GM12878 (cell line): Measurements from ENCODE around the gene NRM. TPM values are rescaled to one million over a fixed set of nuclear protein-coding genes. Genes with fewer than 3 reads are reported as not detected.

ENCODE experiments used
- ATAC-seq: fragments of 200-7000 bp; cut with Tn5 transposase; 3 replicates; pipeline ENCODE4 v1.9.1; 2020; ENCODE audit warnings: mild to moderate bottlenecking, moderate library complexity
- BruUV-seq: library from RNA; stranded (reverse); fragments of 400-500 nt; replicated peaks from 2 replicates; lab custom pipeline; 2021; lab: Mats Ljungman, UMichigan
- CTCF ChIA-PET: fragments of 300-600 bp; sonication (Branson Sonifier 250); formaldehyde crosslinking; extraction: SDS; loops from one replicate; lab custom pipeline; 2021; ENCODE audit warnings: inconsistent platforms; lab: Yijun Ruan, JAX
- POLR2A ChIA-PET: fragments of 350-600 bp; formaldehyde crosslinking; extraction: SDS; loops from one replicate; lab custom pipeline; 2021; ENCODE audit warnings: inconsistent platforms; lab: Charles Lee
- RAD21 ChIA-PET: fragments of 300-600 bp; sonication (Branson Sonifier 250); formaldehyde crosslinking; loops from one replicate; lab custom pipeline; 2023; ENCODE audit warnings: antibody characterized with exemption; ENCODE audit not compliant: unreplicated experiment; lab: Charles Lee
- SMC1A ChIA-PET: fragments of 300-600 bp; sonication (Branson Sonifier 250); formaldehyde crosslinking; loops from one replicate; lab custom pipeline; 2023; ENCODE audit not compliant: unreplicated experiment, uncharacterized antibody; lab: Charles Lee
- DNase-seq: peaks from one replicate; pipeline ENCODE4 v3.0.0-alpha.2; 2011; ENCODE audit warnings: low read depth, low spot score
- FAIRE-seq: peaks from 3 replicates; lab custom pipeline; 2011; peaks lifted over from hg19 to GRCh38; lab: Jason Lieb, UNC
- H2AFZ ChIP-seq: 2 replicates; pipeline ENCODE4 v1.6.0; 2011; ENCODE audit warnings: low read depth, low read length, control low read depth; ENCODE audit not compliant: control insufficient read depth
- H3K27ac ChIP-seq: 2 replicates; pipeline ENCODE4 v1.5.1; 2011; ENCODE audit warnings: control low read depth; ENCODE audit not compliant: control insufficient read depth, insufficient read depth
- H3K27me3 ChIP-seq, 2 experiments: replicated peaks in 1 of 2; 2 replicates each; pipeline versions ENCODE4 v1.6.0 to v1.6.1; 2011; ENCODE audit warnings: low read length in 1 of 2; ENCODE audit not compliant: control insufficient read depth in 2 of 2, insufficient read depth in 2 of 2
- H3K36me3 ChIP-seq, 2 experiments: 2 replicates each; pipeline ENCODE4 v1.5.1; 2011; ENCODE audit warnings: low read length in 1 of 2; ENCODE audit not compliant: control insufficient read depth in 2 of 2, insufficient read depth in 2 of 2
- H3K4me1 ChIP-seq: 2 replicates; pipeline ENCODE4 v1.6.1; 2011; ENCODE audit warnings: mild to moderate bottlenecking, low read length, moderate library complexity, mixed read lengths; ENCODE audit not compliant: control insufficient read depth, insufficient read depth
- H3K4me2 ChIP-seq: 2 replicates; pipeline ENCODE4 v1.6.0; 2011; ENCODE audit warnings: control low read depth; ENCODE audit not compliant: control insufficient read depth, insufficient read depth
- H3K4me3 ChIP-seq: fragments of 200-600 bp; sonication (generic); 2 replicates; pipeline ENCODE4 v1.5.1; 2016
- H3K79me2 ChIP-seq: 2 replicates; pipeline ENCODE4 v1.6.0; 2011; ENCODE audit warnings: low read length; ENCODE audit not compliant: control insufficient read depth, insufficient read depth
- H3K9ac ChIP-seq: 2 replicates; pipeline ENCODE4 v1.8.0; 2011; ENCODE audit warnings: low read length, control low read depth, mixed read lengths; ENCODE audit not compliant: control insufficient read depth, insufficient read depth
- H3K9me3 ChIP-seq: replicated peaks from 3 replicates; pipeline ENCODE4 v1.5.1; 2011; ENCODE audit warnings: mild to moderate bottlenecking, low read length; ENCODE audit not compliant: control insufficient read depth, insufficient read depth
- H4K20me1 ChIP-seq: 2 replicates; pipeline ENCODE4 v1.6.0; 2011; ENCODE audit not compliant: control insufficient read depth, insufficient read depth
- BHLHE40 ChIP-seq, 2 experiments: fragments of 450-650 bp in 1 of 2; IDR thresholded peaks; 2 replicates each; pipeline ENCODE4 v1.6.1; 2011 to 2017; ENCODE audit warnings: low read depth in 2 of 2, borderline replicate concordance in 1 of 2, improper control_type of control experiment in 1 of 2, low read length in 1 of 2, mild to moderate bottlenecking in 1 of 2
- RELB ChIP-seq: fragments of 450-650 bp; IDR thresholded peaks from 2 replicates; pipeline ENCODE4 v1.6.1; 2017; ENCODE audit warnings: low read depth, mild to moderate bottlenecking, moderate library complexity
- SMARCA5 ChIP-seq: fragments of 450-650 bp; IDR thresholded peaks from 2 replicates; pipeline ENCODE4 v1.6.1; 2017; ENCODE audit warnings: mild to moderate bottlenecking
- SPI1 ChIP-seq: IDR thresholded peaks from 2 replicates; pipeline ENCODE4 v1.6.1; 2011; ENCODE audit warnings: low read depth, mild to moderate bottlenecking, low read length, moderate library complexity, borderline replicate concordance; ENCODE audit not compliant: insufficient read depth
- ZBED1 ChIP-seq: IDR thresholded peaks from 2 replicates; pipeline ENCODE4 v1.6.1; 2016; ENCODE audit warnings: borderline replicate concordance
- WGBS: methylation state at CpG from one replicate; pipeline ENCODE4 v1.1.6; 2016; ENCODE audit warnings: low lambda C conversion rate; ENCODE audit not compliant: insufficient replicate concordance, insufficient coverage; ENCODE audit errors: missing lambda C conversion rate; 5-methylcytosine and 5-hydroxymethylcytosine counted together
- in situ Hi-C: fragments of 300-500 bp; cut with MboI; formaldehyde crosslinking; loops from 9 replicates; pipeline ENCODE4 v1.14.3; 2018; ENCODE audit warnings: mixed read lengths
- intact Hi-C: fragments of 100-400 bp; cut with micrococcal nuclease; formaldehyde crosslinking; loops from one replicate; pipeline ENCODE4 v1.14.2; 2022; ENCODE audit not compliant: unreplicated experiment
- polyA plus RNA-seq, 11 experiments: library from polyadenylated mRNA; depleted of rRNA in 4 of 11; unstranded in 6 of 11; stranded (reverse) in 5 of 11; fragments of >200 nt; fragmentation: Nextera tagmentation in 4 of 11; fragmentation: Illumina TruSeq in 1 of 11; extraction: Ambion mirVana in 4 of 11; extraction: Trizol in 1 of 11; gene quantifications; 1 replicate in 1 of 11; 2 replicates in 10 of 11; pipeline versions ENCODE4 v1.2.1 to v1.2.3, GENCODE V29; 2011 to 2016; ENCODE audit warnings: inconsistent platforms in 2 of 11, missing spikeins in 2 of 11, low read depth in 1 of 11
- total RNA-seq, 4 experiments: library from RNA; depleted of rRNA in 3 of 4; stranded (reverse); fragments of >200 nt in 3 of 4; fragmentation: Illumina TruSeq in 1 of 4; extraction: Trizol in 1 of 4; gene quantifications; 2 replicates each; pipeline versions ENCODE4 v1.2.1 to v1.2.3, GENCODE V29; 2013 to 2021
- TF ChIP-seq, protein P1 (sequence below): IDR thresholded peaks from 2 replicates; pipeline ENCODE4 v1.6.1; 2012; ENCODE audit warnings: low read depth, low read length, improper control_type of control experiment
- TF ChIP-seq, protein P2 (sequence below): fragments of 450-650 bp; IDR thresholded peaks from 2 replicates; pipeline ENCODE4 v1.6.1; 2016; ENCODE audit warnings: mild to moderate bottlenecking
- TF ChIP-seq, protein P3 (sequence below): fragments of 450-650 bp; formaldehyde crosslinking; IDR thresholded peaks from 2 replicates; pipeline ENCODE4 v1.4.0; 2022; ENCODE audit warnings: mild to moderate bottlenecking, moderate library complexity
- TF ChIP-seq, protein P4 (sequence below): fragments of 450-650 bp; IDR thresholded peaks from 2 replicates; pipeline ENCODE4 v1.6.1; 2017; ENCODE audit warnings: antibody characterized with exemption, mild to moderate bottlenecking, moderate library complexity

The NRM gene
- total and polyA plus RNA-seq, 10 of the 15 experiments (the other 5 are each of a cell fraction or from before 2014, with no cell fraction given) = 15.4 to 46.7 (median 29.0) TPM

DNA sequence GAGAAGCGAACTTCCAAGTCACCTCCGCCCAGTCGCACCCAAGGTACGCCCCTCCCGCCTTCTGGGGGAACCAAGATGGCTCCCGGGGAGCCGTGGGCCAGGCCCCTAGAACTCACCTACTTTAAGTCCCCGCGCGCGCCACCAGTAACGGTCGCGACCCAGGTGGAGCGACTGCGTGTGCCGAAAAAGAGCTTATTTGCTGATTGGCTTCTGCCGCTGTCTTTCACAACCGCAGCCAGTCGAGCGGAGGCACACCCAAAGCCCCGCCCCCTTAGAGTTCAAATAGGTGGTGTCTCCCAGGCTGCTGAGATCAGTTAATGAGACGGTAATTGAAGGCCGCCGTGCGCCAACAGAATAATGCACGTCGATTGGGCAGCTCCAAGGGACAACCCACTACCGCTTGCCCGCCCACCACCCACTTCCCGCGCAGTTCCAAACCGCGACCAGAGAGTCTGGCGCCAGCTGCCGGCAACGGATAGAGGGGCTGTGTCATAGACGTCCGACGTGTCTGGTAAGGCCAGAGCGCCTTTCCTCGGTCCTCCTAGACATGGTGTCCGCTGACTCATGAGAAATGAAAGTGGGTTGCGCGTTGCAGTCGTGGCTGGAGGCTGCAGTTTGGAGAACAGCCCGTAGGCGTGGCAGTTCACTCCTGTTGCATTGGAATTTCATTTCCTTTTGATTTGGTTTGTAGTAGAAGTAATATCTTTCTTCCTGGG lies 26.5 kb upstream of the NRM start, which contains the start of gene MDC1:
Gene MDC1, minus strand, starts transcription at position 153 of the 716 bp plus-strand sequence. CDS start 2,106 bp downstream, outside the sequence.
- Histone ChIP-seq H4K20me1 (no peaks in the 10 kb centered on the region), H3K27me3 (no peaks in the 10 kb centered on the region), H3K4me3 (peak within 1 kb of the TSS; percentile 83), H3K27ac (peak within 1 kb of the TSS; percentile 98), H3K9ac (peak within 1 kb of the TSS; percentile 98), H3K9me3 (no peaks in the 10 kb centered on the region), H3K79me2 (peaks cover 57% of the 10 kb centered on the region), H3K4me1 (peaks cover 15% of the 10 kb centered on the region), H3K36me3 (peaks cover 5 to 6% of the 10 kb centered on the region in 2 experiments), H3K4me2 (peak within 1 kb of the TSS; percentile 97), H2AFZ (peak within 1 kb of the TSS; percentile 70)
- ChIA-PET CTCF (interaction anchor here (0.6 to 22.7 kb wide), 9 partner anchors 14 to 841 kb away, joined by 3 to 487 read pairs (median 4); partner anchors contain the start of gene NRM), POLR2A (interaction anchor here (0.5 to 11.6 kb wide), 16 partner anchors 10 to 196 kb away, joined by 3 to 200 read pairs (median 5); partner anchors contain the start of genes FLOT1, GNL1, NRM and PRR3), SMC1A (interaction anchor here (0.6 to 17.7 kb wide), 5 partner anchors 14 to 224 kb away, joined by 3 to 265 read pairs (median 3); partner anchors contain the start of gene NRM), RAD21 (interaction anchor here (0.6 to 11.2 kb wide), 16 partner anchors 13 to 370 kb away, joined by 3 to 209 read pairs (median 3); partner anchors contain the start of genes DHX16, GNL1, NRM and VARS2)
- WGBS = under 1% methylated on average over 48 of the region's 48 CpGs
- intact Hi-C loops = loop anchor here (1.0 kb wide), 3 partner anchors 30 to 100 kb away; partner anchors contain the start of genes MRPS18B and PPP1R10
- in situ Hi-C loops = loop anchor here (5.0 kb wide), 2 partner anchors 35 to 100 kb away; partner anchors contain the start of genes MRPS18B and PPP1R10
- DNase-seq = peak; percentile 99
- peak; percentile 76 for ATAC-seq
- peak; percentile 100 for FAIRE-seq
- BruUV-seq = TSS peak; percentile 30
- TF ChIP-seq RELB (no peak; the same call in none of the 2 replicates), SPI1 (peak; percentile 37; the same call in 1 of the 2 replicates), ZBED1 (peak; percentile 69; the same call in 1 of the 2 replicates), SMARCA5 (peak; percentile 20; the same call in 1 of the 2 replicates), BHLHE40 (IDR thresholded peaks at IDR 0.05; ENCODE audit: borderline replicate concordance in 1 of 2, low read depth in 2 of 2, low read length in 1 of 2) (peak; percentile 50 to 87)
- TF ChIP-seq, protein P1, sequence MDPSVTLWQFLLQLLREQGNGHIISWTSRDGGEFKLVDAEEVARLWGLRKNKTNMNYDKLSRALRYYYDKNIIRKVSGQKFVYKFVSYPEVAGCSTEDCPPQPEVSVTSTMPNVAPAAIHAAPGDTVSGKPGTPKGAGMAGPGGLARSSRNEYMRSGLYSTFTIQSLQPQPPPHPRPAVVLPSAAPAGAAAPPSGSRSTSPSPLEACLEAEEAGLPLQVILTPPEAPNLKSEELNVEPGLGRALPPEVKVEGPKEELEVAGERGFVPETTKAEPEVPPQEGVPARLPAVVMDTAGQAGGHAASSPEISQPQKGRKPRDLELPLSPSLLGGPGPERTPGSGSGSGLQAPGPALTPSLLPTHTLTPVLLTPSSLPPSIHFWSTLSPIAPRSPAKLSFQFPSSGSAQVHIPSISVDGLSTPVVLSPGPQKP = peak; percentile 48; the same call in 1 of the 2 replicates
- TF ChIP-seq, protein P2, sequence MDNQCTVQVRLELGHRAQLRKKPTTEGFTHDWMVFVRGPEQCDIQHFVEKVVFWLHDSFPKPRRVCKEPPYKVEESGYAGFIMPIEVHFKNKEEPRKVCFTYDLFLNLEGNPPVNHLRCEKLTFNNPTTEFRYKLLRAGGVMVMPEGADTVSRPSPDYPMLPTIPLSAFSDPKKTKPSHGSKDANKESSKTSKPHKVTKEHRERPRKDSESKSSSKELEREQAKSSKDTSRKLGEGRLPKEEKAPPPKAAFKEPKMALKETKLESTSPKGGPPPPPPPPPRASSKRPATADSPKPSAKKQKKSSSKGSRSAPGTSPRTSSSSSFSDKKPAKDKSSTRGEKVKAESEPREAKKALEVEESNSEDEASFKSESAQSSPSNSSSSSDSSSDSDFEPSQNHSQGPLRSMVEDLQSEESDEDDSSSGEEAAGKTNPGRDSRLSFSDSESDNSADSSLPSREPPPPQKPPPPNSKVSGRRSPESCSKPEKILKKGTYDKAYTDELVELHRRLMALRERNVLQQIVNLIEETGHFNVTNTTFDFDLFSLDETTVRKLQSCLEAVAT = no peak; the same call in 1 of the 2 replicates
- TF ChIP-seq, protein P3, sequence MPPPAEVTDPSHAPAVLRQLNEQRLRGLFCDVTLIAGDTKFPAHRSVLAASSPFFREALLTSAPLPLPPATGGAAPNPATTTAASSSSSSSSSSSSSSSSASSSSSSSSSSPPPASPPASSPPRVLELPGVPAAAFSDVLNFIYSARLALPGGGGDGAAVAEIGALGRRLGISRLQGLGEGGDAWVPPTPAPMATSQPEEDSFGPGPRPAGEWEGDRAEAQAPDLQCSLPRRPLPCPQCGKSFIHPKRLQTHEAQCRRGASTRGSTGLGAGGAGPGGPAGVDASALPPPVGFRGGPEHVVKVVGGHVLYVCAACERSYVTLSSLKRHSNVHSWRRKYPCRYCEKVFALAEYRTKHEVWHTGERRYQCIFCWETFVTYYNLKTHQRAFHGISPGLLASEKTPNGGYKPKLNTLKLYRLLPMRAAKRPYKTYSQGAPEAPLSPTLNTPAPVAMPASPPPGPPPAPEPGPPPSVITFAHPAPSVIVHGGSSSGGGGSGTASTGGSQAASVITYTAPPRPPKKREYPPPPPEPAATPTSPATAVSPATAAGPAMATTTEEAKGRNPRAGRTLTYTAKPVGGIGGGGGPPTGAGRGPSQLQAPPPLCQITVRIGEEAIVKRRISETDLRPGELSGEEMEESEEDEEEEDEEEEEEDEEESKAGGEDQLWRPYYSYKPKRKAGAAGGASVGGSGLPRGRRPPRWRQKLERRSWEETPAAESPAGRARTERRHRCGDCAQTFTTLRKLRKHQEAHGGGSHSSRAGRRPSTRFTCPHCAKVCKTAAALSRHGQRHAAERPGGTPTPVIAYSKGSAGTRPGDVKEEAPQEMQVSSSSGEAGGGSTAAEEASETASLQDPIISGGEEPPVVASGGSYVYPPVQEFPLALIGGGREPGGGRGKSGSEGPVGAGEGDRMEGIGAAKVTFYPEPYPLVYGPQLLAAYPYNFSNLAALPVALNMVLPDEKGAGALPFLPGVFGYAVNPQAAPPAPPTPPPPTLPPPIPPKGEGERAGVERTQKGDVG (CRISPR knock-in tag) = no peak
- TF ChIP-seq, protein P4, sequence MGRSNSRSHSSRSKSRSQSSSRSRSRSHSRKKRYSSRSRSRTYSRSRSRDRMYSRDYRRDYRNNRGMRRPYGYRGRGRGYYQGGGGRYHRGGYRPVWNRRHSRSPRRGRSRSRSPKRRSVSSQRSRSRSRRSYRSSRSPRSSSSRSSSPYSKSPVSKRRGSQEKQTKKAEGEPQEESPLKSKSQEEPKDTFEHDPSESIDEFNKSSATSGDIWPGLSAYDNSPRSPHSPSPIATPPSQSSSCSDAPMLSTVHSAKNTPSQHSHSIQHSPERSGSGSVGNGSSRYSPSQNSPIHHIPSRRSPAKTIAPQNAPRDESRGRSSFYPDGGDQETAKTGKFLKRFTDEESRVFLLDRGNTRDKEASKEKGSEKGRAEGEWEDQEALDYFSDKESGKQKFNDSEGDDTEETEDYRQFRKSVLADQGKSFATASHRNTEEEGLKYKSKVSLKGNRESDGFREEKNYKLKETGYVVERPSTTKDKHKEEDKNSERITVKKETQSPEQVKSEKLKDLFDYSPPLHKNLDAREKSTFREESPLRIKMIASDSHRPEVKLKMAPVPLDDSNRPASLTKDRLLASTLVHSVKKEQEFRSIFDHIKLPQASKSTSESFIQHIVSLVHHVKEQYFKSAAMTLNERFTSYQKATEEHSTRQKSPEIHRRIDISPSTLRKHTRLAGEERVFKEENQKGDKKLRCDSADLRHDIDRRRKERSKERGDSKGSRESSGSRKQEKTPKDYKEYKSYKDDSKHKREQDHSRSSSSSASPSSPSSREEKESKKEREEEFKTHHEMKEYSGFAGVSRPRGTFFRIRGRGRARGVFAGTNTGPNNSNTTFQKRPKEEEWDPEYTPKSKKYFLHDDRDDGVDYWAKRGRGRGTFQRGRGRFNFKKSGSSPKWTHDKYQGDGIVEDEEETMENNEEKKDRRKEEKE = no peak
